Fibroblast of lung (primary cell): ENCODE data around the gene WHRN. TPM values are rescaled to one million over a fixed set of nuclear protein-coding genes. Genes with fewer than 3 reads are reported as not detected.
A peak's percentile ranks its signal among the peaks of the same experiment; 100 is the strongest.

Experiments used
- DNase-seq, 2 donors: peaks; one replicate each; pipeline versions ENCODE4 v3.0.0 to v3.0.0-alpha.2; 2010; ENCODE audit warnings: low read depth in 2 of 2
- H2AFZ ChIP-seq: 2 replicates; pipeline ENCODE4 v1.5.1; 2012; ENCODE audit warnings: low read length, control low read depth, inconsistent platforms
- H3K27ac ChIP-seq: 2 replicates; pipeline ENCODE4 v1.5.1; 2011; ENCODE audit warnings: low read length, control low read depth; ENCODE audit not compliant: insufficient read depth
- H3K27me3 ChIP-seq: 2 replicates; pipeline ENCODE4 v1.5.1; 2011; ENCODE audit warnings: mild to moderate bottlenecking, low read length; ENCODE audit not compliant: control insufficient read depth, insufficient read depth
- H3K36me3 ChIP-seq: 2 replicates; pipeline ENCODE4 v1.5.1; 2011; ENCODE audit warnings: low read length; ENCODE audit not compliant: control insufficient read depth, insufficient read depth
- H3K4me1 ChIP-seq: 2 replicates; pipeline ENCODE4 v1.5.1; 2011; ENCODE audit warnings: low read length; ENCODE audit not compliant: control insufficient read depth, insufficient read depth; ENCODE audit errors: extremely low read depth
- H3K4me2 ChIP-seq: 2 replicates; pipeline ENCODE4 v1.5.1; 2011; ENCODE audit warnings: low read length, control low read depth; ENCODE audit not compliant: insufficient read depth; ENCODE audit errors: extremely low read depth
- H3K4me3 ChIP-seq, 4 experiments: fragments of 200-600 bp in 1 of 4; sonication (generic) in 1 of 4; replicated peaks in 1 of 4; 2 replicates each; pipeline ENCODE4 v1.5.1; 2011 to 2016; ENCODE audit warnings: low read length in 4 of 4, low read depth in 3 of 4, mild to moderate bottlenecking in 3 of 4, control low read depth in 2 of 4, inconsistent platforms in 1 of 4, mixed read lengths in 1 of 4; ENCODE audit not compliant: insufficient read depth in 1 of 4; ENCODE audit errors: control extremely low read depth in 1 of 4
- H3K79me2 ChIP-seq: 2 replicates; pipeline ENCODE4 v1.5.1; 2012; ENCODE audit warnings: mild to moderate bottlenecking, low read length, inconsistent platforms; ENCODE audit not compliant: control insufficient read depth, insufficient read depth
- H3K9ac ChIP-seq: 2 replicates; pipeline ENCODE4 v1.5.1; 2011; ENCODE audit warnings: mild to moderate bottlenecking, low read length, control low read depth; ENCODE audit not compliant: insufficient read depth
- H3K9me3 ChIP-seq: 2 replicates; pipeline ENCODE4 v1.5.1; 2012; ENCODE audit warnings: low read depth, low read length; ENCODE audit not compliant: control insufficient read depth, insufficient read depth
- H4K20me1 ChIP-seq: 2 replicates; pipeline ENCODE4 v1.5.1; 2011; ENCODE audit warnings: low read length; ENCODE audit not compliant: control insufficient read depth, insufficient read depth; ENCODE audit errors: extremely low read depth
- CTCF ChIP-seq, 2 donors: IDR thresholded peaks in 1 of 2; conservative IDR thresholded peaks in 1 of 2; 1 replicate in 1 of 2; 2 replicates in 1 of 2; pipeline ENCODE4 v1.5.1; 2011 to 2012; ENCODE audit warnings: low read length in 2 of 2, control low read depth in 1 of 2, inconsistent platforms in 1 of 2, low read depth in 1 of 2, mild to moderate bottlenecking in 1 of 2
- EZH2 ChIP-seq: IDR thresholded peaks from 2 replicates; pipeline ENCODE4 v1.5.1; 2012; ENCODE audit warnings: low read length, control low read depth, mild to moderate bottlenecking; ENCODE audit errors: missing control alignments
- polyA plus RNA-seq, 2 donors: library from polyadenylated mRNA; depleted of rRNA in 1 of 2; stranded (reverse) in 1 of 2; unstranded in 1 of 2; fragments of >200 nt; gene quantifications; 2 replicates each; pipeline ENCODE4 v1.2.1, GENCODE V29; 2011 to 2012; ENCODE audit warnings: missing spikeins in 1 of 2
- total RNA-seq: library from RNA; depleted of rRNA; stranded (reverse); fragments of >200 nt; gene quantifications from 2 replicates; pipeline ENCODE4 v1.2.1, GENCODE V29; 2014

Gene WHRN
- total and polyA plus RNA-seq, 2 donors (not counting 1 experiment from before 2014, with no cell fraction given), result 0.16 to 1.8 TPM

- Histone ChIP-seq H3K4me3 (no peak overlapping the region), H3K4me2 (no peak overlapping the region), H3K9ac (no peak overlapping the region), H3K4me1 (no peaks in the 10 kb centered on the region), H3K27me3 (peaks cover 10% of the 10 kb centered on the region), H3K9me3 (no peaks in the 10 kb centered on the region), H4K20me1 (no peaks in the 10 kb centered on the region), H2AFZ (no peak overlapping the region), H3K79me2 (no peaks in the 10 kb centered on the region), H3K27ac (no peak overlapping the region), H3K36me3 (no peaks in the 10 kb centered on the region)
- TF ChIP-seq EZH2, result no peak
- no peak for TF ChIP-seq CTCF (conservative IDR thresholded peaks at IDR 0.05 in 1 of 2, IDR thresholded peaks at IDR 0.05 in 1 of 2; ENCODE audit: low read depth in 1 of 2, low read length in 2 of 2)
- DNase-seq, result no peak
Observed at GRCh38 chr9:114518120-114518519, 12.8 kb upstream of the WHRN start.

GRCh38 chr9:114516913-114517312 is 11.6 kb upstream of the WHRN start:
- Histone ChIP-seq H3K4me2 (no peak overlapping the region), H3K4me3 (no peak overlapping the region), H3K27me3 (peaks cover 7% of the 10 kb centered on the region), H3K9ac (no peak overlapping the region), H3K27ac (no peak overlapping the region), H4K20me1 (no peaks in the 10 kb centered on the region), H3K9me3 (no peaks in the 10 kb centered on the region), H2AFZ (no peak overlapping the region), H3K36me3 (no peaks in the 10 kb centered on the region), H3K79me2 (no peaks in the 10 kb centered on the region), H3K4me1 (no peaks in the 10 kb centered on the region)
- DNase-seq, result peak; percentile 22 to 91
- TF ChIP-seq EZH2 (no peak), CTCF (conservative IDR thresholded peaks at IDR 0.05 in 1 of 2, IDR thresholded peaks at IDR 0.05 in 1 of 2; ENCODE audit: low read depth in 1 of 2, low read length in 2 of 2) (no peak)

- Histone ChIP-seq H3K9me3 (no peaks in the 10 kb centered on the region), H3K27me3 (peaks cover 14% of the 10 kb centered on the region)
Observed at GRCh38 chr9:114515528-114515927, 10.3 kb upstream of the WHRN start.

More at GRCh38 chr9:114515528-114515927, 10.3 kb upstream of the WHRN start:
- TF ChIP-seq CTCF (conservative IDR thresholded peaks at IDR 0.05 in 1 of 2, IDR thresholded peaks at IDR 0.05 in 1 of 2; ENCODE audit: low read depth in 1 of 2, low read length in 2 of 2), result no peak
- no peak for TF ChIP-seq EZH2
- Histone ChIP-seq H3K79me2 (no peaks in the 10 kb centered on the region), H4K20me1 (no peaks in the 10 kb centered on the region), H3K27ac (no peak overlapping the region), H3K4me2 (no peak overlapping the region), H3K36me3 (no peaks in the 10 kb centered on the region), H3K4me3 (no peak overlapping the region), H3K9ac (no peak overlapping the region), H3K4me1 (no peaks in the 10 kb centered on the region), H2AFZ (no peak overlapping the region)
- DNase-seq, result no peak
